Cardiac muscle cell (in vitro differentiated cells and primary cell): ENCODE data around the gene SH3BGRL2. TPM values are rescaled to one million over a fixed set of nuclear protein-coding genes. Genes with fewer than 3 reads are reported as not detected.
"Not testable (repeated sequence)": the region's sequence is repeated elsewhere in the genome, so short reads cannot be mapped to it uniquely, and the experiment has no call there.

ENCODE experiments used
- DNase-seq, 2 donors: peaks; one replicate each; pipeline versions ENCODE4 v3.0.0 to v3.0.0-alpha.2; 2010 to 2017; ENCODE audit warnings: low read depth in 1 of 2, low spot score in 1 of 2
- H3K27ac ChIP-seq: fragments of 200-600 bp; sonication (generic); 2 replicates; pipeline ENCODE4 v1.5.1; 2016
- H3K27me3 ChIP-seq: fragments of 200-600 bp; sonication (generic); 2 replicates; pipeline ENCODE4 v1.6.0; 2016; ENCODE audit warnings: control low read depth
- H3K36me3 ChIP-seq: fragments of 200-600 bp; sonication (generic); 2 replicates; pipeline ENCODE4 v1.5.1; 2016; ENCODE audit warnings: control low read depth
- H3K4me1 ChIP-seq: fragments of 200-600 bp; sonication (generic); 2 replicates; pipeline ENCODE4 v1.8.1; 2017; ENCODE audit warnings: low read depth, mild to moderate bottlenecking, mixed run types
- H3K4me3 ChIP-seq: fragments of 200-600 bp; sonication (generic); 2 replicates; pipeline ENCODE4 v1.5.1; 2016; ENCODE audit warnings: mild to moderate bottlenecking
- H3K9me3 ChIP-seq: fragments of 200-600 bp; sonication (generic); 2 replicates; pipeline ENCODE4 v1.5.1; 2017; ENCODE audit warnings: low read depth, mild to moderate bottlenecking, control low read depth
- polyA plus RNA-seq: library from polyadenylated mRNA; unstranded; fragments of >200 nt; fragmentation: Nextera tagmentation; extraction: Ambion mirVana; gene quantifications from 2 replicates; pipeline ENCODE4 v1.2.1, GENCODE V29; 2016
- total RNA-seq: library from RNA; depleted of rRNA; stranded (reverse); fragments of >200 nt; gene quantifications from 2 replicates; pipeline ENCODE4 v1.2.3, GENCODE V29; 2016
- TF ChIP-seq, protein P1 (sequence below): IDR thresholded peaks from 2 replicates; pipeline ENCODE4 v1.5.1; 2012; ENCODE audit warnings: low read depth, mild to moderate bottlenecking, low read length

Gene SH3BGRL2
- total and polyA plus RNA-seq, 2 experiments from 2014 or later = 21.7 to 36.1 TPM

DNA sequence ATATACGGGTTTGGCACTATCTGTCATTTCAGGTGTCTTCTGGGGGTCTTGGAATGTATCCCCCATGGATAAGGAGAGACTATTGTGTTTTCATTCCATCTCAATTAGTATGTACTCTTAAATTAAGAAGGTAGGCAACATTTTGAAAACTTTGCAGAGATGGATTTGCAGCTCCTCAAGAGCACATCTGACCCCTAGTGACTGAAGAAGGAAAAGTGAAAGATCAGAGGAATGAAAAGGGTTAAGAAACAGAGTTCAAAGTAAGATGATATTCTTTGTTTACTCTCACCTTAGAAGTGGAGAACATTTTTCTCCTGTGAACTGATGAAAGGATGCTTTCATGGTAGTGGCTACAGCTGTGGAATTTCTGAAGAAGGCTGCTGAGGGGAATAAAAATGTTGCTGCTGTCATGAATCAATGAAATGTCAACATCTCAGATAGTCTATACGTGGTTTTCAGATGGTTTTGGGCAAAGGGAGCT is 41.5 kb downstream of the SH3BGRL2 start:
- H3K36me3 ChIP-seq = no peaks in the 10 kb centered on the region

DNA sequence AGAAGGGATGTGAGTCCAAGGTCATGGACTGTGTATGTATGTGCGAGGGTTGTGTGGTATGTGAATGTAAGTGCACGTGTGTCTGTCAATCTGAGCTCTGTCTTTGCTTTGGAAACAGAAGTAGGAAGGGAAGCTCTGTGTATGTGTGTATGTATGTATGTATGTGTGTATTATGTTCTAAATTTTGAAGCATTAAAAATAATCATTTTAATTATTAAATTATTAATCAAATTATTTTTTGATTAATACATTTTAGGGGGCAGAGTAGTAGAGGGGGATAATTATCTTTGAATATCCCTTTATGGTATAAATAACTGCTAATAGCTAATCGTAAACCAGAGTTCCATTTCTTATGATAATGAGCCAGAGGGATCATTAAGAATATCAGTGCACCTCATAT is 42.8 kb downstream of the SH3BGRL2 start:
- no peak for DNase-seq
- no peak overlapping the region for H3K4me3 ChIP-seq
- TF ChIP-seq, protein P1, sequence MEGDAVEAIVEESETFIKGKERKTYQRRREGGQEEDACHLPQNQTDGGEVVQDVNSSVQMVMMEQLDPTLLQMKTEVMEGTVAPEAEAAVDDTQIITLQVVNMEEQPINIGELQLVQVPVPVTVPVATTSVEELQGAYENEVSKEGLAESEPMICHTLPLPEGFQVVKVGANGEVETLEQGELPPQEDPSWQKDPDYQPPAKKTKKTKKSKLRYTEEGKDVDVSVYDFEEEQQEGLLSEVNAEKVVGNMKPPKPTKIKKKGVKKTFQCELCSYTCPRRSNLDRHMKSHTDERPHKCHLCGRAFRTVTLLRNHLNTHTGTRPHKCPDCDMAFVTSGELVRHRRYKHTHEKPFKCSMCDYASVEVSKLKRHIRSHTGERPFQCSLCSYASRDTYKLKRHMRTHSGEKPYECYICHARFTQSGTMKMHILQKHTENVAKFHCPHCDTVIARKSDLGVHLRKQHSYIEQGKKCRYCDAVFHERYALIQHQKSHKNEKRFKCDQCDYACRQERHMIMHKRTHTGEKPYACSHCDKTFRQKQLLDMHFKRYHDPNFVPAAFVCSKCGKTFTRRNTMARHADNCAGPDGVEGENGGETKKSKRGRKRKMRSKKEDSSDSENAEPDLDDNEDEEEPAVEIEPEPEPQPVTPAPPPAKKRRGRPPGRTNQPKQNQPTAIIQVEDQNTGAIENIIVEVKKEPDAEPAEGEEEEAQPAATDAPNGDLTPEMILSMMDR = no peak
- H3K4me1 ChIP-seq = peaks cover 26% of the 10 kb centered on the region
- no peaks in the 10 kb centered on the region for H3K36me3 ChIP-seq
- no peaks in the 10 kb centered on the region for H3K27me3 ChIP-seq
- H3K9me3 ChIP-seq = no peaks in the 10 kb centered on the region
- peak overlapping the region; percentile 81 for H3K27ac ChIP-seq

More for the DNA sequence above, 41.5 kb downstream of the SH3BGRL2 start:
- Histone ChIP-seq H3K27me3 (no peaks in the 10 kb centered on the region), H3K4me3 (no peak overlapping the region), H3K27ac (peak overlapping the region; percentile 55), H3K9me3 (no peaks in the 10 kb centered on the region), H3K4me1 (peaks cover 26% of the 10 kb centered on the region)
- TF ChIP-seq, protein P1 = peak; percentile 59
- peak in 1 of 2 donors; percentile 41 for DNase-seq

DNA sequence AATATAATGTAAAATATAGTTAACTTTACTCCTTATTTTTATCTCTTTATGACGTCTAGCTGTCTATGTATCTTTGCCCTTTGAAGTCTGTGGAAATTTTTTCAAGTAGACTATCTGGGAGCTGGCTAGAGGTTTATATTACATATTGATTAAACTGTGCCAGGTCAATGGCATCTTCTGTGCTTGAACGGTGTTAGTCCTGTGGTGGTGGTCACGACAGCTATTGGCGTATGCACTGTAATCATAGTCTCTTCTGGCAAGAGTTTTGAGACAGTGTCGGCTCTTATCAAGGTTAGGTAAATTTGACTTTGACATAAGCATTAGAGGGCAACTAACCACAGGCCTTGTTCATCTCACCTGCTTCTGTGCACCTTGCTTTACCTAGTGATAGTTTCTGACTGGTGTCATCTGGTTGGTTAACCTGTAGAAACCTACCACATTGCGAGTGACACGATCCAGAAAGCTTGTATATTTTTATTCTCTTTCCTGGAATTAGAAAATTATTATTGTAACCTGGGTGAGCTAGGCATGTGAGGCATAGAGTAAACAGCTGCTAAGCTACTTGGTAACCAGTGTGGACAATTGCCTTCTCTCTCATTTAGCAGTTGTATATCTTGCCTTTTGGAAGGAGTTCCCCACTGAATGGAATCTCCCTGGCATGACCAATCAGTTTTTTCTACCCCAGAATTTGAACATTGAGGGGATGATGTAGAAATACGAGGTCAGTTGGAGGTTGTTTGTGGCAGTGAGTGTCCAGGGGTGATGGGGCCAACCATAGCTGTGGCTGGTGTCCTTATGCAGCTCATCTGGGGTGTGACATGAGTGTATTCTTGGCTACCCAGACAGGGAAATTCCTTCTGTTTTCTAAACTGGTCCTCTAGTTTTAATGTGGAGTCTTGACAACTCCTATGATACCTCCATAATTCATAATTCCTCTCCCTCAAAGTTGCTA is 45.9 kb downstream of the SH3BGRL2 start:
- no peak overlapping the region for H3K4me3 ChIP-seq
- DNase-seq = no peak
- H3K36me3 ChIP-seq = no peaks in the 10 kb centered on the region
- no peaks in the 10 kb centered on the region for H3K27me3 ChIP-seq
- no peak overlapping the region for H3K27ac ChIP-seq
- H3K4me1 ChIP-seq = peaks cover 19% of the 10 kb centered on the region
- TF ChIP-seq, protein P1 = no peak
- H3K9me3 ChIP-seq = no peaks in the 10 kb centered on the region

DNA sequence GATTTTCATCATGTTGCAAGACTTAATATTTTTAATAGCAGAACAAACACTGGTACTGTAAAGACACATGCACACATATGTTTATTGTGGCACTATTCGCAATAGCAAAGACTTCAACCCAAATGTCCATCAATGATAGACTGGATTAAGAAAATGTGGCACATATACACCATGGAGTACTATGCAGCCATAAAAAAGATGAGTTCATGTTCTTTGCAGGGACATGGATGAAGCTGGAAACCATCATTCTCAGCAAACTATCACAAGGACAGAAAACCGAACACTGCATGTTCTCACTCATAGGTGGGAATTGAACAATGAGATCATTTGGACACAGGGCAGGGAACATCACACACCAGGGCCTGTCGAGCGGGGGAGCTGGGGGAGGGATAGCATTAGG is 51.6 kb downstream of the SH3BGRL2 start:
- not testable (repeated sequence) for DNase-seq, H3K27me3 ChIP-seq, H3K4me3 ChIP-seq, H3K27ac ChIP-seq, H3K36me3 ChIP-seq, H3K9me3 ChIP-seq
- peaks cover 19% of the 10 kb centered on the region for H3K4me1 ChIP-seq

DNA sequence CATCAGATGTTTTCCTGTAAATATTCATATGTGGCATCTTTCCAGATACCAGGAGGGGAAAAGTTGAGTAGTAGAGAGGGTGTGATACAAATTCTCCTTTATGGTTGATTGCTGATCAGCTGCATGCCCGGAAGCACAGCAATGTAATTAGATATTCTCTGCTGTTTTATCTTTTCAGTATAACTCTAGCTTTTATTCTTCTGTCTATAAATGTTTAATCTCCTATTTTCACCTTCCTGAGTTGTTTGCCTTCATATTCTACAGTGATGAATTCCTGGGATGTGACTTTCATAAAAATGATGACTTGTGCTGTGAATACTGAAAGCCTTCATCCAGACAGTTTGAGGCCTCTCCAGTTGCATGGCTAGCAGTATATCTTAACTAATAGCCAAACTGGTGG is 53.7 kb downstream of the SH3BGRL2 start:
- H3K27me3 ChIP-seq = no peaks in the 10 kb centered on the region
- no peak overlapping the region for H3K27ac ChIP-seq
- H3K9me3 ChIP-seq = no peaks in the 10 kb centered on the region
- H3K4me3 ChIP-seq = no peak overlapping the region
- peaks cover 25% of the 10 kb centered on the region for H3K4me1 ChIP-seq
- DNase-seq = no peak
- TF ChIP-seq, protein P1 = no peak
- no peaks in the 10 kb centered on the region for H3K36me3 ChIP-seq

DNA sequence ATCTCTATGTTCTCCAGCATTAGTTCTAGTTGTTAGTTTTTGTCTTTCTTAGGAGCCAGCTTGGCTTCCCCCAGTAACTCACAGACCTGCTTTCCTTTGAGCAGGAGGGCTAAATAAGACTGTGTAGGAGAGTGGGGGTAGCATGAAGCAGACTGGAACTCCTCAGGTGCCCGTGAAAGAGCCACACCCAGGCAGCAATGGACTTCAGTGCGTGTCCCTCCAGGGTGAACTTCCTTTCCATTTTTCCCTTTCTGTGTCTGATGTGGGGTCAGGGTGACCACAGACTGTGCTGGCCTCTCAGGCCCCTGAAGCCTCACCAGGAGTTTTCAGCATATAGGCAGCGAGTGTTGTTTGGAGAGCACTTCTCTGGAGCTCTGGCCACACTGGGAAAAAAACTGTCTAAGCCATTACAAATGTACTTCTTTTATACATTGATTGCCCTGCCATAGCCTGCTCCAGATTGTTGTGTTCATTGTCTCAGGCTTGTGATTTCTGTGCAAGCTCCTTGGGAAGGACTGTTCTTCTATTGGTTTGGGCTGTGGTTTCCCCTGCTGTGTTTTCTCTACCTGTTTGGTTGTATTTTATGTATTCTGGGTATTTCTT is 55.7 kb downstream of the SH3BGRL2 start:
- Histone ChIP-seq H3K36me3 (no peaks in the 10 kb centered on the region), H3K27me3 (no peaks in the 10 kb centered on the region), H3K27ac (peak overlapping the region; percentile 74), H3K9me3 (no peaks in the 10 kb centered on the region), H3K4me1 (peaks cover 25% of the 10 kb centered on the region), H3K4me3 (no peak overlapping the region)
- DNase-seq = no peak
- TF ChIP-seq, protein P1 = no peak
